HG03565 (cell line): Measurements from ENCODE around the gene SLC33A1.
"Not testable (repeated sequence)": the region's sequence is repeated elsewhere in the genome, so short reads cannot be mapped to it uniquely, and the experiment has no call there.

ENCODE experiments used
- ATAC-seq: cut with Tn5 transposase; IDR thresholded peaks from one replicate; pipeline ENCODE4 v1.9.1; 2021; ENCODE audit warnings: mild to moderate bottlenecking, moderate library complexity; ENCODE audit not compliant: unreplicated experiment

The SLC33A1 gene

GRCh38 chr3:155854141-155854940 lies at the start of gene SLC33A1:
TSS of gene SLC33A1 (minus strand) at chr3:155854427. CDS start at chr3:155853997, 430 bp downstream.
- peak; percentile 93 for ATAC-seq

GRCh38 chr3:155895379-155895900 lies 41.2 kb upstream of the SLC33A1 start:
- no peak for ATAC-seq

- ATAC-seq, result no peak
Measured at GRCh38 chr3:155891321-155891720, 37.1 kb upstream of the SLC33A1 start.

GRCh38 chr3:155890671-155891190 lies 36.5 kb upstream of the SLC33A1 start:
- no peak for ATAC-seq

GRCh38 chr3:155889952-155890351 lies 35.7 kb upstream of the SLC33A1 start:
- ATAC-seq, result no peak

- no peak for ATAC-seq
Measured at GRCh38 chr3:155889212-155889611, 35.0 kb upstream of the SLC33A1 start.

- no peak for ATAC-seq
Measured at GRCh38 chr3:155886915-155887314, 32.7 kb upstream of the SLC33A1 start.

- not testable (repeated sequence) for ATAC-seq
Measured at GRCh38 chr3:155886348-155886747, 32.1 kb upstream of the SLC33A1 start.

GRCh38 chr3:155885292-155885691 lies 31.1 kb upstream of the SLC33A1 start:
- ATAC-seq, result no peak

GRCh38 chr3:155884292-155884691 lies 30.1 kb upstream of the SLC33A1 start:
- ATAC-seq, result no peak

DNA sequence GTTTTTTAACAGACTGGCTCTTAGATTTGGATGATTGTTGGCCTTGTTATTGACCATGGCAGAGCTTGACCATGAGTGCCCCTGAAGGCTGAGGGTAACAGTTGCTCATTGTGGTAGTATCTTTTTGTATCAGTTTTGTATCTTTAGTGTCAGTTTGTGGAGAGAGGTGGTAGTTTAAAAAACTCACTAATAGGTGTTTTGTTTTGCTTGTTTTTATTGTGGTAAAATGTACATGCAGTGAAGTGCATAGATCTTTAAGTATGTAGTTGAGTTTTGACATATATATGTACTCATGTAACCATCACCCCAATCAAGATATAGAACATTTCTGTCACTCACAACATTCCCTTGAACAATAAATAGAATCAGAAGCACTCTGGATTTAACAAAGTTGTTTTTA lies 26.1 kb upstream of the SLC33A1 start:
- ATAC-seq, result no peak

DNA sequence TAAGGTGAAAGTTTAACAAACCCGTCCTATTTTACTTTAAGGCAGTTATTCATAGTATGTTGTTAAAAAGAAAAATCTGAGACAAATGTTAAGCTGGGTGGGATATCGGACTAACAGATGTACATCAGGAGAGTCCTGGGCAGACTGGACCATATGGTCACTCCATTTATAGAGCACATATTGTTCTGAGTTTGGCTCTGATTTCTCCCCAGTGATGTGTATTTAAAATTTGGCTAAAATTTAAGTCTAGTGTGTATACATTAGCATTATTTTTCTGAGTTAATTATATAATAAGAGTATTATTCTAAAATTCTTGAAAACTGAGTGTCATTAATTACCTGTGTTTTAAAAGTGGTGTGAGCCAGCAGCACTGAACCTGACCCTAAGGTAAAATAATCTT lies 22.3 kb upstream of the SLC33A1 start:
- no peak for ATAC-seq

DNA sequence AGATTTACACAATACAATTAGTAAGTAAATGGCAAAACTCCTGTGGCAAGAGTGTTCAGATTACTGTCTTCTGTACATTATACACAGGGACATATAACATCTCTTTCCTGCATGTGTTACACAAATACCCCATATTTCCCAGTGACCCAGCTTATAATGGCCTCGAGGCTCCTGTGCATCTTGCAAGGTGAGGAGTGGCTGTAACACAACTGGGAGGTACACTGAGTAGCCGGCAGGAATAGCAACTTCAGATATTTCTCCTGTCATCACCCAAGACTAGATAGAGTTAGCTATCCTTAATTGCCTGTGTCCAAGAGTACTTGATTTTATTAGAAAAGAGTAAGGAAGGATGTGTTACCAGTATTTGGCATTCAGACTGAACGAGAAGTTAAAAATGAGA lies 21.8 kb upstream of the SLC33A1 start:
- no peak for ATAC-seq

DNA sequence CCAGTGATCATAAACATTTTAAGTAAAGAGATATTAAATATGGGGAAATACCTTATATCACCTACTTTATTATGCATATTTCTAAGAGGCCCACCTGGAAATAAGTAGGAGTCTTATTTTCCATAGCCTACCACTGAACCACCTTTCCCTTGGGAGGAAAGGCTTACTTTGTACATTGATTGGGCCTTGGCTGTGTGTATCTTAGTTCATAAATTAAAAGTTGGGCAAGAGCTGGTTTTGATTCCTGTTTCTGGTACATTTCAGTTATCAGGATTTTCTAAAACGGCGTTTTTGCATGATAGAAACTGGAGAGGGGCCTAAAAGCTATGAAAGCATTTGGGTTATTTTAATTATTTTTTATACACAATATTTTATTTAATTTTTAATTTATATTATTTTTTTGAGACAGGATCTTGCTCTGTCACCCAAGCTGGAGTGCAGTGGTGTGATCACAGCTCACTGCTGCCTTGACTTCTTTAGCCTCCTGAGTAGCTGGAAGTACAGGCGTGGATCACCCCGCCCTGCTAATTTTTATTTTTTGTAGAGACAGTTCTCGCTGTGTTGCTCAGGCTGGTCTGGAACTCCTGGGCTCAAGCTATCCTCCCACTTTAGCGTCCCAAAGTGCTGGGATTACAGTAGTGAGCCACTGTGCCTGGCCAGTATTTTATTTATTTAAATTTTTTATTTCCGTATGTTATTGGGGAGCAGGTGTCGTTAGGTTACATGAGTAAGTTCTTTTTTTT lies 18.8 kb upstream of the SLC33A1 start:
- ATAC-seq, result no peak

DNA sequence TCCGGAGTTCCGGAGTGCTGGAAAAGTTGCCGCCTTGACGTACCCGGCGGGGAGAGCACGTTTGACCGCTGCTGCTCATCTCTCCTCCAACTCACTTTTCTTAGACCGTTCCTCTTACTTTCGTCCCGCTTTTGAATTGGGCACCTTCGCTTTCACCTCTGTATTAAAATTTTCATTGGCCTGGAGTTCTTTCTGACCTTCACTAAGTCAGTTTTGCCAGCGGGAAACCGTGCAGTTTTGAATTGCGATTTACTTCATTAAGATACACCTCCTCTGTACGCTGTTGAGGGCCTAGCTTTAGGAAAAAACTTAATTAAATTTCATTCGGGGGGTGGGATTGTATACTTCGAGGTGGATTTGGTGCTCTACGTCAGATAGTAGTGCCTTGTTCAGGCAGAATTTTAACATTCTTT lies 17.5 kb upstream of the SLC33A1 start:
- ATAC-seq, result no peak

DNA sequence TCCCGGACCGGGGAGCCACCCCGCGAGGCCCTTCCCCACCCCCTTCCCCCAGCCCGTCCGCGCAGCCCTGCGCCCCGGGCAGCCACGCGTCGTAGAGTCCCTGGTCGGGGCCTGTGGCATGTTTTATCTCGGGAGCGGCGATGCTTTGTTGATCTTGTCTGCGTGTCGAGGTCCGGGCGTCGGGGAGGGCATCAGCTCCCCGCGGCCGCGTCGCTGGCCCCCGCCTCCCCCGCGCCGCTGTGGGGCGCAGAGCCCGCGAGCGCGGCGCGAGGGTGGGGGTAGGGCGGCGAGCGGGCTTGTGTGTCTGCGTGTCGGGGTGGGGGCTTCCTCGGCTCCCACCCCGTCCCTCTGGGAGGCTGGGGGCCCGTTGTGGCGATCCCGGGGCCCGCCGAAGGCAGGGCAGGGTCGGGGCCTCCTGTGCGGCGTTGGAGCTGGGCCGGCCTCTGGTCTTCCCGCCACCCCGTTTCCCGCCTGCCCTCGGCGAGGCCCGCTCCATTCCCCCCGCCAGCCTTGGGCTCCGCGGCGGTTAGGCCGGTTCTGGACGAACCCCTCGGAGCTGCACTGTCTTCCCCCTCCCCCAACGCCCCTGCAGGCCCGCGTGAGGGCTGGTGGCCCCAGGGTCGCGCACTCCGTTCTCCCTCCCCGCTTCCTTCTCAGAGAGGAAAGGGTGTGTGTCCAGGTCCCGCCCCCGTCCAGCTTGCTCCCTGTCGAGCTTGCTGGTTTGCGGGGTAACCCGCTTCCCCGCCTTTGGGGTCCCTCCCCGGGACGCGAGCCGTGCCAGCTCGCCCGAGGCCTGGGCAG lies 16.9 kb upstream of the SLC33A1 start:
- ATAC-seq, result peak; percentile 7

DNA sequence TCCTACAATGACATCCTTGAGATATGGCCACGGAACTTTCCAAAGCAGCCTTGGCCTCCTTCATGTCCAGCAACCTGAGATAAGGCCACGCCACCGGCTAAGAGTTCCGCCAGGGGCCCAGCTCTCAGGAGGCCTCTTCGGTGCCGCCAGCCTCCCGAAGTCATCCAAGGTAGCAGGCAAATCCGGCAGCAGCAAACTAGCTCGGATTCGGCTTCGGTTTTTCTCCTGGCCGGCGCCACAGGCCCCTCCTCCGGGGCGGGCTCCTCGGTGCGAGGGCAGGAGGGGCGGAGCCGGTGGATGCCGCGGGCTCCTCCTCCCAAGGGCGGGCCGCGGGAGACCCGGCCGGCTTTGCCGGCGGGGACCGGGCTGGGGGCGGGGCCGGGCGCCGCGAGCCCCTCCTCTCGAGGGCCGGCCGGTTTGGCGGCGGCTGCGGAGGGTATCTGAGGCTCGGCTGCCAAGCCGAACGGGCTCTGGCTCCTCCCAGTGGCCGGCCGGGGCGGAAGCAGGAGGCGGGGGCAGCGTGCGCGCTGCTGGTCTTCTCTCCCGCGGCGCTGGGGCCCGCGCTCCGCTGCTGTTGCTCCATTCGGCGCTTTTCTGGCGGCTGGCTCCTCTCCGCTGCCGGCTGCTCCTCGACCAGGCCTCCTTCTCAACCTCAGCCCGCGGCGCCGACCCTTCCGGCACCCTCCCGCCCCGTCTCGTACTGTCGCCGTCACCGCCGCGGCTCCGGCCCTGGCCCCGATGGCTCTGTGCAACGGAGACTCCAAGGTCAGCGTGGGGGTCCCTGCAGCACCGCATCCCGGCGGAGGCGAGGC lies 16.1 kb upstream of the SLC33A1 start, which contains the start of gene GMPS:
Gene GMPS, plus strand, starts transcription at position 518 of the 812 bp plus-strand sequence. Its CDS starts 221 bp downstream, at position 739.
- ATAC-seq, result peak; percentile 92

DNA sequence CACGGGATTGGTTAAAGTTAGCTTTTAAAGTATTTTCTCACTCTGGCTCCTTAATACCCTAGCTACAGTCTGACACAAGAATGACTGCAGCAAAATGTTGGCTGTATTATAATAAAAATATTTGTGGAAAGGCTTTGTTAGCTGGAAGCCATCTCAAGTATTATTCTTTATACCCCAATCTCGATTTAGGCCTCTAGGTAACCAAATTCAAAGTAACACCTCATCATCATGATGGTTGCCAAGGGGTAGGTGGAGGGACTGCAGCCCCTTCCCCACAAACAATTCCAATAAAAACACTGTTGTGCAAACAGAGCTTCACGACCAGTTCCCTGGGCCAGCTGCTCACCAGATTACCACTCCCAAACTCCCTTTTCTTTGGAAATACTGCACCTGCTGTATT lies 15.5 kb upstream of the SLC33A1 start:
- ATAC-seq, result no peak

GRCh38 chr3:155863072-155863784 lies 9.0 kb upstream of the SLC33A1 start:
- no peak for ATAC-seq
